GM12878 (cell line): ENCODE measurements around the gene FIGNL2. TPM values are rescaled to one million over a fixed set of nuclear protein-coding genes. Genes with fewer than 3 reads are reported as not detected.

Source experiments
- ATAC-seq: fragments of 200-7000 bp; cut with Tn5 transposase; 3 replicates; pipeline ENCODE4 v1.9.1; 2020; ENCODE audit warnings: mild to moderate bottlenecking, moderate library complexity
- BruUV-seq: library from RNA; stranded (reverse); fragments of 400-500 nt; replicated peaks from 2 replicates; lab custom pipeline; 2021; lab: Mats Ljungman, UMichigan
- CTCF ChIA-PET: fragments of 300-600 bp; sonication (Branson Sonifier 250); formaldehyde crosslinking; extraction: SDS; loops from one replicate; lab custom pipeline; 2021; ENCODE audit warnings: inconsistent platforms; lab: Yijun Ruan, JAX
- POLR2A ChIA-PET: fragments of 350-600 bp; formaldehyde crosslinking; extraction: SDS; loops from one replicate; lab custom pipeline; 2021; ENCODE audit warnings: inconsistent platforms; lab: Charles Lee
- RAD21 ChIA-PET: fragments of 300-600 bp; sonication (Branson Sonifier 250); formaldehyde crosslinking; loops from one replicate; lab custom pipeline; 2023; ENCODE audit warnings: antibody characterized with exemption; ENCODE audit not compliant: unreplicated experiment; lab: Charles Lee
- SMC1A ChIA-PET: fragments of 300-600 bp; sonication (Branson Sonifier 250); formaldehyde crosslinking; loops from one replicate; lab custom pipeline; 2023; ENCODE audit not compliant: unreplicated experiment, uncharacterized antibody; lab: Charles Lee
- DNase-seq: peaks from one replicate; pipeline ENCODE4 v3.0.0-alpha.2; 2011; ENCODE audit warnings: low read depth, low spot score
- FAIRE-seq: peaks from 3 replicates; lab custom pipeline; 2011; peaks lifted over from hg19 to GRCh38; lab: Jason Lieb, UNC
- H2AFZ ChIP-seq: 2 replicates; pipeline ENCODE4 v1.6.0; 2011; ENCODE audit warnings: low read depth, low read length, control low read depth; ENCODE audit not compliant: control insufficient read depth
- H3K27ac ChIP-seq: 2 replicates; pipeline ENCODE4 v1.5.1; 2011; ENCODE audit warnings: control low read depth; ENCODE audit not compliant: control insufficient read depth, insufficient read depth
- H3K27me3 ChIP-seq, 2 experiments: replicated peaks in 1 of 2; 2 replicates each; pipeline versions ENCODE4 v1.6.0 to v1.6.1; 2011; ENCODE audit warnings: low read length in 1 of 2; ENCODE audit not compliant: control insufficient read depth in 2 of 2, insufficient read depth in 2 of 2
- H3K36me3 ChIP-seq, 2 experiments: 2 replicates each; pipeline ENCODE4 v1.5.1; 2011; ENCODE audit warnings: low read length in 1 of 2; ENCODE audit not compliant: control insufficient read depth in 2 of 2, insufficient read depth in 2 of 2
- H3K4me1 ChIP-seq: 2 replicates; pipeline ENCODE4 v1.6.1; 2011; ENCODE audit warnings: mild to moderate bottlenecking, low read length, moderate library complexity, mixed read lengths; ENCODE audit not compliant: control insufficient read depth, insufficient read depth
- H3K4me2 ChIP-seq: 2 replicates; pipeline ENCODE4 v1.6.0; 2011; ENCODE audit warnings: control low read depth; ENCODE audit not compliant: control insufficient read depth, insufficient read depth
- H3K4me3 ChIP-seq: fragments of 200-600 bp; sonication (generic); 2 replicates; pipeline ENCODE4 v1.5.1; 2016
- H3K79me2 ChIP-seq: 2 replicates; pipeline ENCODE4 v1.6.0; 2011; ENCODE audit warnings: low read length; ENCODE audit not compliant: control insufficient read depth, insufficient read depth
- H3K9ac ChIP-seq: 2 replicates; pipeline ENCODE4 v1.8.0; 2011; ENCODE audit warnings: low read length, control low read depth, mixed read lengths; ENCODE audit not compliant: control insufficient read depth, insufficient read depth
- H3K9me3 ChIP-seq: replicated peaks from 3 replicates; pipeline ENCODE4 v1.5.1; 2011; ENCODE audit warnings: mild to moderate bottlenecking, low read length; ENCODE audit not compliant: control insufficient read depth, insufficient read depth
- H4K20me1 ChIP-seq: 2 replicates; pipeline ENCODE4 v1.6.0; 2011; ENCODE audit not compliant: control insufficient read depth, insufficient read depth
- BACH1 ChIP-seq: fragments of 450-650 bp; IDR thresholded peaks from 2 replicates; pipeline ENCODE4 v1.6.1; 2017; ENCODE audit warnings: mild to moderate bottlenecking, borderline replicate concordance
- BCL11A ChIP-seq: IDR thresholded peaks from 2 replicates; pipeline ENCODE4 v1.6.1; 2011; ENCODE audit warnings: low read depth, low read length
- BMI1 ChIP-seq: fragments of 450-650 bp; IDR thresholded peaks from 2 replicates; pipeline ENCODE4 v1.6.1; 2016; ENCODE audit warnings: mild to moderate bottlenecking, moderate library complexity, borderline replicate concordance
- HDAC2 ChIP-seq: fragments of 200-600 bp; sonication (generic); IDR thresholded peaks from 2 replicates; pipeline ENCODE4 v1.6.1; 2017
- MAX ChIP-seq: IDR thresholded peaks from 2 replicates; pipeline ENCODE4 v1.6.1; 2012; ENCODE audit warnings: low read depth, low read length, improper control_type of control experiment
- NR2C2 ChIP-seq: IDR thresholded peaks from 2 replicates; pipeline ENCODE4 v1.6.1; 2011; ENCODE audit warnings: borderline replicate concordance, low read depth; ENCODE audit not compliant: control insufficient read depth, insufficient read length
- RAD51 ChIP-seq: fragments of 450-650 bp; IDR thresholded peaks from 2 replicates; pipeline ENCODE4 v1.6.1; 2016; ENCODE audit warnings: moderate library complexity, mild to moderate bottlenecking, inconsistent platforms
- SMAD1 ChIP-seq: fragments of 450-650 bp; IDR thresholded peaks from 2 replicates; pipeline ENCODE4 v1.6.1; 2018; ENCODE audit warnings: mild to moderate bottlenecking, low read depth; ENCODE audit not compliant: partially characterized antibody
- SMARCA5 ChIP-seq: fragments of 450-650 bp; IDR thresholded peaks from 2 replicates; pipeline ENCODE4 v1.6.1; 2017; ENCODE audit warnings: mild to moderate bottlenecking
- TAF1 ChIP-seq: IDR thresholded peaks from 2 replicates; pipeline ENCODE4 v1.6.1; 2011; ENCODE audit warnings: mild to moderate bottlenecking, low read depth, low read length, borderline replicate concordance
- YY1 ChIP-seq: IDR thresholded peaks from 2 replicates; pipeline ENCODE4 v1.6.1; 2011; ENCODE audit warnings: low read depth, mild to moderate bottlenecking, low read length
- ZZZ3 ChIP-seq: IDR thresholded peaks from 2 replicates; pipeline ENCODE4 v1.6.1; 2011; ENCODE audit warnings: low read depth; ENCODE audit not compliant: control insufficient read depth, insufficient read length
- WGBS: methylation state at CpG from one replicate; pipeline ENCODE4 v1.1.6; 2016; ENCODE audit warnings: low lambda C conversion rate; ENCODE audit not compliant: insufficient replicate concordance, insufficient coverage; ENCODE audit errors: missing lambda C conversion rate; 5-methylcytosine and 5-hydroxymethylcytosine counted together
- in situ Hi-C: fragments of 300-500 bp; cut with MboI; formaldehyde crosslinking; loops from 9 replicates; pipeline ENCODE4 v1.14.3; 2018; ENCODE audit warnings: mixed read lengths
- intact Hi-C: fragments of 100-400 bp; cut with micrococcal nuclease; formaldehyde crosslinking; loops from one replicate; pipeline ENCODE4 v1.14.2; 2022; ENCODE audit not compliant: unreplicated experiment
- polyA plus RNA-seq, 11 experiments: library from polyadenylated mRNA; depleted of rRNA in 4 of 11; unstranded in 6 of 11; stranded (reverse) in 5 of 11; fragments of >200 nt; fragmentation: Nextera tagmentation in 4 of 11; fragmentation: Illumina TruSeq in 1 of 11; extraction: Ambion mirVana in 4 of 11; extraction: Trizol in 1 of 11; gene quantifications; 1 replicate in 1 of 11; 2 replicates in 10 of 11; pipeline versions ENCODE4 v1.2.1 to v1.2.3, GENCODE V29; 2011 to 2016; ENCODE audit warnings: inconsistent platforms in 2 of 11, missing spikeins in 2 of 11, low read depth in 1 of 11
- total RNA-seq, 4 experiments: library from RNA; depleted of rRNA in 3 of 4; stranded (reverse); fragments of >200 nt in 3 of 4; fragmentation: Illumina TruSeq in 1 of 4; extraction: Trizol in 1 of 4; gene quantifications; 2 replicates each; pipeline versions ENCODE4 v1.2.1 to v1.2.3, GENCODE V29; 2013 to 2021
- TF ChIP-seq, protein P1 (sequence below): fragments of 450-650 bp; IDR thresholded peaks from 2 replicates; pipeline ENCODE4 v1.6.1; 2017; ENCODE audit warnings: mild to moderate bottlenecking, moderate library complexity
- TF ChIP-seq, protein P2 (sequence below): IDR thresholded peaks from 2 replicates; pipeline ENCODE4 v1.6.1; 2012; ENCODE audit warnings: low read depth, low read length, improper control_type of control experiment

Gene FIGNL2
- total and polyA plus RNA-seq, 10 of the 15 experiments (the other 5 are each of a cell fraction or from before 2014, with no cell fraction given), result not detected

- Histone ChIP-seq H3K4me2 (no peak overlapping the region), H3K4me3 (no peak overlapping the region), H2AFZ (no peak overlapping the region), H3K27ac (no peak overlapping the region), H3K4me1 (no peaks in the 10 kb centered on the region), H3K36me3 (no peaks in the 10 kb centered on the region), H3K9me3 (no peaks in the 10 kb centered on the region), H4K20me1 (no peaks in the 10 kb centered on the region), H3K79me2 (no peaks in the 10 kb centered on the region), H3K9ac (no peak overlapping the region), H3K27me3 (peaks cover 19 to 20% of the 10 kb centered on the region in 2 experiments)
- DNase-seq (no peak), FAIRE-seq (no peak), ATAC-seq (no peak)
- TF ChIP-seq, protein P1, sequence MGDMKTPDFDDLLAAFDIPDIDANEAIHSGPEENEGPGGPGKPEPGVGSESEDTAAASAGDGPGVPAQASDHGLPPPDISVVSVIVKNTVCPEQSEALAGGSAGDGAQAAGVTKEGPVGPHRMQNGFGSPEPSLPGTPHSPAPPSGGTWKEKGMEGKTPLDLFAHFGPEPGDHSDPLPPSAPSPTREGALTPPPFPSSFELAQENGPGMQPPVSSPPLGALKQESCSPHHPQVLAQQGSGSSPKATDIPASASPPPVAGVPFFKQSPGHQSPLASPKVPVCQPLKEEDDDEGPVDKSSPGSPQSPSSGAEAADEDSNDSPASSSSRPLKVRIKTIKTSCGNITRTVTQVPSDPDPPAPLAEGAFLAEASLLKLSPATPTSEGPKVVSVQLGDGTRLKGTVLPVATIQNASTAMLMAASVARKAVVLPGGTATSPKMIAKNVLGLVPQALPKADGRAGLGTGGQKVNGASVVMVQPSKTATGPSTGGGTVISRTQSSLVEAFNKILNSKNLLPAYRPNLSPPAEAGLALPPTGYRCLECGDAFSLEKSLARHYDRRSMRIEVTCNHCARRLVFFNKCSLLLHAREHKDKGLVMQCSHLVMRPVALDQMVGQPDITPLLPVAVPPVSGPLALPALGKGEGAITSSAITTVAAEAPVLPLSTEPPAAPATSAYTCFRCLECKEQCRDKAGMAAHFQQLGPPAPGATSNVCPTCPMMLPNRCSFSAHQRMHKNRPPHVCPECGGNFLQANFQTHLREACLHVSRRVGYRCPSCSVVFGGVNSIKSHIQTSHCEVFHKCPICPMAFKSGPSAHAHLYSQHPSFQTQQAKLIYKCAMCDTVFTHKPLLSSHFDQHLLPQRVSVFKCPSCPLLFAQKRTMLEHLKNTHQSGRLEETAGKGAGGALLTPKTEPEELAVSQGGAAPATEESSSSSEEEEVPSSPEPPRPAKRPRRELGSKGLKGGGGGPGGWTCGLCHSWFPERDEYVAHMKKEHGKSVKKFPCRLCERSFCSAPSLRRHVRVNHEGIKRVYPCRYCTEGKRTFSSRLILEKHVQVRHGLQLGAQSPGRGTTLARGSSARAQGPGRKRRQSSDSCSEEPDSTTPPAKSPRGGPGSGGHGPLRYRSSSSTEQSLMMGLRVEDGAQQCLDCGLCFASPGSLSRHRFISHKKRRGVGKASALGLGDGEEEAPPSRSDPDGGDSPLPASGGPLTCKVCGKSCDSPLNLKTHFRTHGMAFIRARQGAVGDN, result no peak
- no peak for TF ChIP-seq YY1
- TF ChIP-seq ZZZ3, result no peak
- TF ChIP-seq BACH1, result no peak
- TF ChIP-seq, protein P2, sequence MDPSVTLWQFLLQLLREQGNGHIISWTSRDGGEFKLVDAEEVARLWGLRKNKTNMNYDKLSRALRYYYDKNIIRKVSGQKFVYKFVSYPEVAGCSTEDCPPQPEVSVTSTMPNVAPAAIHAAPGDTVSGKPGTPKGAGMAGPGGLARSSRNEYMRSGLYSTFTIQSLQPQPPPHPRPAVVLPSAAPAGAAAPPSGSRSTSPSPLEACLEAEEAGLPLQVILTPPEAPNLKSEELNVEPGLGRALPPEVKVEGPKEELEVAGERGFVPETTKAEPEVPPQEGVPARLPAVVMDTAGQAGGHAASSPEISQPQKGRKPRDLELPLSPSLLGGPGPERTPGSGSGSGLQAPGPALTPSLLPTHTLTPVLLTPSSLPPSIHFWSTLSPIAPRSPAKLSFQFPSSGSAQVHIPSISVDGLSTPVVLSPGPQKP, result no peak
- TF ChIP-seq BCL11A, result no peak
- no peak for TF ChIP-seq NR2C2
- TF ChIP-seq HDAC2, result no peak
- TF ChIP-seq SMAD1, result no peak
- TF ChIP-seq RAD51, result no peak
- no peak for TF ChIP-seq BMI1
- TF ChIP-seq TAF1, result no peak
- TF ChIP-seq SMARCA5, result no peak
- no peak for TF ChIP-seq MAX
- CTCF ChIA-PET, result no interaction called here
- intact Hi-C loops, result no loop called here
- SMC1A ChIA-PET, result no interaction called here
- BruUV-seq, result no TSS peak
- POLR2A ChIA-PET, result no interaction called here
- 22% methylated on average over 12 of the region's 12 CpGs for WGBS
- RAD21 ChIA-PET, result interaction anchor here (1.1 kb wide), 1 partner anchor 11 kb away, joined by 3 read pairs; no protein-coding TSS in a partner anchor
- in situ Hi-C loops, result no loop called here
Observed at GRCh38 chr12:51864833-51865670, 16.5 kb upstream of the FIGNL2 start.
